Activated T-helper 2 cell treated with anti-CD3 and anti-CD28 coated beads, Interferon-gamma antibody, Interleukin-2, Interleukin-4, amounts not matched to agents 10 μg/mL and 5 μg/mL and 100 μg/mL, durations not matched to agents 14 hours and 24 hours and 36 hours (primary cell): ENCODE measurements around the gene RPS6KC1. TPM values are rescaled to one million over a fixed set of nuclear protein-coding genes. Genes with fewer than 3 reads are reported as not detected.
"Not testable (repeated sequence)": the region's sequence is repeated elsewhere in the genome, so short reads cannot be mapped to it uniquely, and the experiment has no call there.

Experiments used
- DNase-seq: peaks from one replicate; pipeline ENCODE4 v3.0.0; 2021; ENCODE audit warnings: low spot score
- H3K27ac Mint-ChIP-seq: one replicate; pipeline ENCODE4 v1.8.0; 2021; ENCODE audit warnings: mixed read lengths
- H3K27me3 Mint-ChIP-seq: one replicate; pipeline ENCODE4 v1.8.0; 2021; ENCODE audit warnings: low read depth, mixed read lengths
- H3K36me3 Mint-ChIP-seq: one replicate; pipeline ENCODE4 v1.8.0; 2021; ENCODE audit warnings: low read depth, mixed read lengths
- H3K4me1 Mint-ChIP-seq: one replicate; pipeline ENCODE4 v1.8.0; 2021; ENCODE audit warnings: low read depth, mixed read lengths
- H3K4me3 Mint-ChIP-seq: one replicate; pipeline ENCODE4 v1.8.0; 2021; ENCODE audit warnings: low read depth, mild to moderate bottlenecking, moderate library complexity, mixed read lengths
- H3K9me3 Mint-ChIP-seq: one replicate; pipeline ENCODE4 v1.8.0; 2021; ENCODE audit warnings: mixed read lengths
- intact Hi-C: fragments of 100-400 bp; cut with micrococcal nuclease; formaldehyde crosslinking; loops from one replicate; pipeline ENCODE4 v1.15.1; 2023
- total RNA-seq: library from RNA; stranded (reverse); gene quantifications from 2 replicates; pipeline ENCODE4 v1.2.3, GENCODE V29; 2022

RPS6KC1 gene
- total RNA-seq, 1 donor from 2014 or later, result 7.2 TPM

DNA sequence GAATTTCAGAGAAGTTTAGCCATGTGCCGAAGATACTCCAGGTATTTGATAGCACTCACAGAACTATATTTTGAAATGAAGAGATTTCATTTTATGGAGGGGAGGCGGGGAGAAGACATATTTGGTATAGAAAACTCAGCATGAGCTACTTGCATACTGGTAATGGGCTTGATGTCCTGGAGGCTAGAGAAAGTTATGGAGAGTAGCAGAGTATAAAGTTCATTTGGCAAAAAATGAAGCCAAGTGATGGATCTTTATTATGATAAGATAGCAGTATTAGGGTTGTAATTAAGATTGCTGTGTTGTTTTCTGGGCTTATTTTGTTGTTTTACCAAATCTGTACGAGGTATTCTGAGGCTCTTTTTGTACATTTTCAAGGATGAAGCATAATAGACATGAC lies 72.0 kb downstream of the RPS6KC1 start:
- intact Hi-C loops, result loop anchor here (10.0 kb wide), 1 partner anchor 122 kb away; no protein-coding TSS in a partner anchor
- H3K27me3 Mint-ChIP-seq, result no peaks in the 10 kb centered on the region
- H3K4me3 Mint-ChIP-seq, result no peak overlapping the region
- no peak overlapping the region for H3K27ac Mint-ChIP-seq
- H3K9me3 Mint-ChIP-seq, result no peaks in the 10 kb centered on the region
- H3K36me3 Mint-ChIP-seq, result no peaks in the 10 kb centered on the region
- H3K4me1 Mint-ChIP-seq, result peaks cover 7% of the 10 kb centered on the region
- DNase-seq, result no peak

DNA sequence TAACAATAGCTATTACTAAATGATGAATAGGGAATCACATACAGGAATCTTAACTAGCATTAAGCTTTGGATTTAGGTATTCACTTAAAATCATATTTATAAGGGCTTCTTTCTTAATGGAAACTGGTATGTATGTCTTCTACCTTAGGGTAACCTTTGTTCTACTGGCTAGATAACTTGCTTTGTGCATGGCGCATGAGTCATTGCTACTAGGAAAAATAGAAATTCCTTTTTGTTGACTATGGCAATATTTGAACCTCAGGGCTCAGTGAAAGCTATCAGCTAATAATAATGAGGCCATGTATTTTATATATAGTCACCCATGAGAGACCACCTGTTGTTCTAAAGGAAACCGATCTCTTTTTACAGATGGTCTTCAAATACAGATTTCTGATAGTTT lies 72.5 kb downstream of the RPS6KC1 start:
- DNase-seq, result no peak
- intact Hi-C loops, result loop anchor here (10.0 kb wide), 1 partner anchor 121 kb away; no protein-coding TSS in a partner anchor
- Mint-ChIP-seq H3K9me3 (no peaks in the 10 kb centered on the region), H3K4me1 (peaks cover 7% of the 10 kb centered on the region), H3K27me3 (no peaks in the 10 kb centered on the region), H3K27ac (no peak overlapping the region), H3K4me3 (no peak overlapping the region), H3K36me3 (no peaks in the 10 kb centered on the region)

DNA sequence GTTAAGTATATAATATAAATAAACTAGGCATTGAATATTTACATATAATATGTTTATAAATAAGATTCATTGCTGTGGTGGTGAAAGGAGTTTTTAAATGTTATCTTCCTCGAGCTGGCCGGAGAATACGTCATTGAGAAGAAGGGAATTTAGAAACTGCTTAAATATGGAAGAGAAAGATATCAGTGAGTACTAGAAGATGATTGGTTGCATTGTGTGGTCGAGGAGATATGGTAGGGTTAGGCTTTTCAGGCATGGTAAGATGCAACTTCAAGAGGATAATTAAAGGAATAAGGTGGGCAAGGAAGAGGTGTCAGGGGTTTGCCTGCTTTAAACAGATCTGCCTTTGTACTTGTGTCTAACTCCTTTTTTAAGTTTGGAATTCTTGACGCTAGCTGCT lies 73.5 kb downstream of the RPS6KC1 start:
- no peak for DNase-seq
- Mint-ChIP-seq H3K27ac (no peak overlapping the region), H3K4me1 (peaks cover 7% of the 10 kb centered on the region), H3K36me3 (no peaks in the 10 kb centered on the region), H3K27me3 (no peaks in the 10 kb centered on the region), H3K9me3 (no peaks in the 10 kb centered on the region), H3K4me3 (no peak overlapping the region)
- intact Hi-C loops, result loop anchor here (10.0 kb wide), 1 partner anchor 120 kb away; no protein-coding TSS in a partner anchor

DNA sequence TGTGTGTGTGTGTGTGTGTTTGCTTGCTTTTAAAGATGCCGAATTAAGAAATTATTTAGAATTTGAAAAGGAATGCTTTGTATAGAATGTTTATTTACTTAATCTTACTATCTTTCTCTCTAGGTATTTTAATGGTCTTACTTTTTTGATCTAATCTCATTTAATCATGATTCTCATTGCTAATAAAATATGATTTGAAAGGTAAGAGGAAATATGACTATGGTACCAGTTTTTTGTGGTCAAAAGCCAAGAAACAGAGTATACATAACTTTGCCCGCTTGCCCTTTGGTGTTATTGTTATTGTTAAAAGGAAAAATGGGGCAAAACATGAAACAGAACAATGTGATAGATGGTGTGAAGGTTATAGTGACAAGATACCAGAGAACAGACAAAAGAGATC lies 74.6 kb downstream of the RPS6KC1 start:
- no peaks in the 10 kb centered on the region for H3K36me3 Mint-ChIP-seq
- DNase-seq, result no peak
- H3K4me1 Mint-ChIP-seq, result peaks cover 3% of the 10 kb centered on the region
- H3K9me3 Mint-ChIP-seq, result no peaks in the 10 kb centered on the region
- H3K27ac Mint-ChIP-seq, result no peak overlapping the region
- no peaks in the 10 kb centered on the region for H3K27me3 Mint-ChIP-seq
- H3K4me3 Mint-ChIP-seq, result no peak overlapping the region
- intact Hi-C loops, result loop anchor here (10.0 kb wide), 1 partner anchor 119 kb away; no protein-coding TSS in a partner anchor

DNA sequence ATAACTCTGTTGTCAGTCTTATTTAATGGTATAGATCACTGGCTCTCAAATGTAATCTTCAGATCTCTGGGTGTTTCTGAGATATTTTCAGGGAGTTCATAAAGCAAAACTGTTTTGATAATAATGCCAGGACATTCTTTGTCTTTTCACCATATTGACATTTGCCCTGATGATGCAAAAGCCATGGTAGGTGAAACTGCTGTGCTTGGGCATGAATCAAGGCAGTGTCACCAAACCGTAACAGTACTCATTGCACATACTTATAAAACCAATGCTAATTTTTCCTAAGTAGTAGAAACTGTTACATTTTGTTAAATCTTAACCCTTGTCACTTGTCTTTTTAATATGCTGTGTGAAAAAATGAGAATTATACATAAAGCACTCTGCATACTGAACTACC lies 76.0 kb downstream of the RPS6KC1 start:
- no peak overlapping the region for H3K4me3 Mint-ChIP-seq
- peaks cover 3% of the 10 kb centered on the region for H3K4me1 Mint-ChIP-seq
- DNase-seq, result no peak
- H3K36me3 Mint-ChIP-seq, result no peaks in the 10 kb centered on the region
- no peak overlapping the region for H3K27ac Mint-ChIP-seq
- no peaks in the 10 kb centered on the region for H3K27me3 Mint-ChIP-seq
- H3K9me3 Mint-ChIP-seq, result no peaks in the 10 kb centered on the region
- intact Hi-C loops, result loop anchor here (10.0 kb wide), 1 partner anchor 118 kb away; no protein-coding TSS in a partner anchor

DNA sequence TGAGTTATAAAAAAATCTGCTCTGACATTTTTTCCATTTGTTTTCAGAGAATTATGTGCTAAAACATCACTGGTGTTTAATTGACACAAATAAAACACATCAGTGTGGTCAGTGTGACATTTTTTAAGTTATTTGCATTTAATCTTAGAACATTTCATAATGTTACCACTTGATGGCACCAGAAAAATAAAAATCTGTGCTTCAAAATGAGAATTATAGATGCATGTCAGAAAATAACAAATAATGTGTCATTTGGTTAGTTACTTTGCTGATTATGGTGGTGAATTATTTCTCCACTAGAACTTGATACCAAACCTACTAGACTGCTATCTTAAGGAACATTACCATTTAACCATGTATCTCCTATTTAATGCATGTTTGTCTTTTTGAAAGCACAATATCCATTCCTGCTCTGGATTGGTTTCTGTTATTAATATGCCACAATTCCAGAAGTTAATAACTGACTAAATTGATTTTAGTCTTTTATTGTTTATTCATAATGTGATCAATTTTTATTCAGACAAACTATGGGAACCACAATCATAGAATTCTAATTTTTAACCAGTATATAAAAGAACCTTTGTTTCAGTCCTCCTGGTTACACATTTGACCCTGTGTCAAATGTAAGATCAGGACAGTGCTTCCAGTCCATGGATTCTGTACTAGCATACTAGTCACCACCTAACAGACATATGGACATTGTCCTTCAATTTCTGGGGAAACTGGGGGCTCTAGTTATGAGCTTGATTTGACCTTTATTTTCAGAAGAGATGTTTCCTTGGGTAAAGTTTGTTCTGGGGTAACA lies 81.0 kb downstream of the RPS6KC1 start:
- no peaks in the 10 kb centered on the region for H3K9me3 Mint-ChIP-seq
- H3K27ac Mint-ChIP-seq, result no peak overlapping the region
- intact Hi-C loops, result no loop called here
- peaks cover 2% of the 10 kb centered on the region for H3K4me1 Mint-ChIP-seq
- no peak for DNase-seq
- H3K36me3 Mint-ChIP-seq, result no peaks in the 10 kb centered on the region
- H3K27me3 Mint-ChIP-seq, result no peaks in the 10 kb centered on the region
- no peak overlapping the region for H3K4me3 Mint-ChIP-seq

DNA sequence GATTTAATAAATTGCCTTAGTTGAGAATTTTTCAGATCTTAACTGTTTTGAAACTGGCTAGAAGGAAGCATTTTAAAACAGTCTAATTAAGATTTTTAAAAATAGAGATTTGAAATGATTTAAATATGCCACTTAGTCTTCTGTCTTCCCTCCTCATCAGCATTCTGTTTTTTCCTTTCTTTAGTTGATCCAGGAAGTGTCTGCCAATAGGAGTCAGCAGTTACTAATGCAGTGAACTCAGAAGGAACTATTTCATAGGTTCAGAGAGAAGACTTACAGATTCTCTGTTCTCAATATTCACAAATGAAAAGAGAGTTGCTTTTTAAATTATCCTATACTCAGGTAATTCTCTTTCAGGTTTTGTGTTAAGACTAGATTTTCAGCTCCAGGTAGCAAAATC lies 84.5 kb downstream of the RPS6KC1 start:
- Mint-ChIP-seq H3K36me3 (peaks cover 13% of the 10 kb centered on the region), H3K4me3 (no peak overlapping the region), H3K27me3 (no peaks in the 10 kb centered on the region), H3K27ac (no peak overlapping the region), H3K9me3 (peaks cover 4% of the 10 kb centered on the region), H3K4me1 (no peaks in the 10 kb centered on the region)
- DNase-seq, result no peak
- intact Hi-C loops, result no loop called here

DNA sequence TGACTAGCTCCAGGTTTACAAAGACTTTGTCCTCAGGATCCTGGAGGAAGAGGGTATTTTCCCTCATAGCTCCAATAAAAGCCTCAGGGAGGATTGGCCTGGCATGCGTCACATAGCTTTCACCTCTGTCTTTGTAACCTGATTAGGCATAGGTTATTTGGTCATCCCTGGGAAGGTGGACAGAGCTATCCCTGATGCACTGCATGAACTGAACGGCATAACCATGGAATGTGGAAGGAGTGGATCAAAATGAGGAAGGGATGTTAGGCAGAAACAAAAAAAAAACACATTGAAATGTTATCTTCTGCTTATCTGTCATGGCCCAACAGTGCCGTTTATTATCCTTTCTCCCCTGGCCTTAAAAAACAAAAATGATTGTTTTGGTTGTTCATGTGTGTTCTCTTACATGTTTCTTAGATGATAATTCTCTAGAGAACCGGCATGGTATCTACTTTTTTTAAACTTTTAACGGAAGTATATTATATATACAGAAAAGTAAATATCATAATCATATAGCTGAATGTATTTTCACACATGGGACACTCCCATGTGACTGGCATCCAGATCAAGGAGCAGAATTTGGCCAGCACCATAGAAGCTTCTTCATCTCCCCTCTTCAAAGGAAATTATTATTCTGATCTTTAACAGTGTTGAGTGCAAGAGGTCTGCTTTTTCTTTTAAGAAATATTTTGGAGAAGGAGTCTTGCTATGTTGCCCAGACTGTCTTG lies 85.3 kb downstream of the RPS6KC1 start:
- Mint-ChIP-seq H3K4me3 (no peak overlapping the region), H3K4me1 (no peaks in the 10 kb centered on the region), H3K27ac (no peak overlapping the region), H3K36me3 (peaks cover 13% of the 10 kb centered on the region), H3K27me3 (no peaks in the 10 kb centered on the region), H3K9me3 (peaks cover 4% of the 10 kb centered on the region)
- intact Hi-C loops, result no loop called here
- DNase-seq, result no peak

DNA sequence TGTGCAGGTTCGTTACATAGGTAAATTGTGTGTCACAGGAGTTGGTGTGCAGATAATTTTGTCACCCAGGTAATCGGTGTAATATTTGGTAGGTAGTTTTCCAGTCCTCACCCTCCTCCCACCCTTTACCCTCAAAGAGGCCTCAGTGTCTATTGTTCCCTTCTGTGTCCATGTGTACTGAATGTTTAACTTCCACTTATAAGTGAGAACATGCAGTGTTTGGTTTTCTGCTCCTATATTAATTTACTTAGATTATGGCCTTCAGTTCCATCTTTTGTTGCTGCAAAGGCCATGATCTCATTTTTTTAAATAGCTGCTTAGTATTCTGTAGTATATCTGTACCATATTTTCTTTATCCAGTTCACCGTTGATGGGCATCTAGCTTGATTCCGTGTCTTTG lies 87.3 kb downstream of the RPS6KC1 start:
- Mint-ChIP-seq H3K36me3 (peaks cover 13% of the 10 kb centered on the region), H3K4me1 (no peaks in the 10 kb centered on the region), H3K4me3 (no peak overlapping the region), H3K27me3 (no peaks in the 10 kb centered on the region), H3K27ac (no peak overlapping the region), H3K9me3 (peaks cover 4% of the 10 kb centered on the region)
- DNase-seq, result no peak
- intact Hi-C loops, result no loop called here

DNA sequence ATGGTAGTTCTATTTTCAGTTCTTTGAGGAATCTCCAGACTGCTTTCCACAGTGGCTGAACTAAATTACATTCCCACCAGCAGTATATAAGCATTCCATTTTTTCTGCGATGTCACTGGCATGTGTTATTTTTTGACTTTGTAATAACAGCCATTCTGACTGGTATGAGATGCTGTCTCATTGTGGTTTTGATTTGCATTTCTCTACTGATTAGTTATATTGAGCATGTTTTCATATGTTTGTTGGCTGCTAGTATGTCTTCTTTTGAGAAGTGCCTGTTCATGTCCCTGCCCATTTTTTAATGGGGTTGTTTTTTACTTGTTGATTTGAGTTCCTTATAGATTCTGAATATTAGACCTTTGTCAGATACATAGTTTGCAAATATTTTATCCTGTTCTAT lies 87.9 kb downstream of the RPS6KC1 start:
- Mint-ChIP-seq H3K4me3 (no peak overlapping the region), H3K27ac (no peak overlapping the region), H3K27me3 (no peaks in the 10 kb centered on the region), H3K36me3 (peaks cover 13% of the 10 kb centered on the region), H3K4me1 (no peaks in the 10 kb centered on the region), H3K9me3 (peaks cover 4% of the 10 kb centered on the region)
- intact Hi-C loops, result no loop called here
- no peak for DNase-seq

DNA sequence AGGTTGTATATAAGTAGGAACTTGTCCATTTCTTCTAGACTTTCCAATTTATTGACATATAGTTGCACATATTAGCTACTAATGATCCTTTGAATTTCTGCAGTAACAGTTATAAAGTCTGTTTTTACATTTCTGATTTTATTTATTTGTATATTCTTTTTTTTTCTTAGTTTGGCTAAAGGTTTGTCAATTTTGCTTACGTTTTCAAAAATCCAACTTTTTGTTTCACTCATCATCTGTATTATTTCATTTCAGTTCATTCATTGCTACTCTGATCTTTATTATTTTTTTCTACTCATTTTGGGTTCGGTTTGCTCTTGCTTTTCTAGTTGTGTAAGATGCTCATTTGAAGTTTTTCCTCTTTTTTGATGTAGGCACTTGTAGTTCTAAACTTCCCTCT lies 97.9 kb downstream of the RPS6KC1 start:
- no peak for DNase-seq
- peaks cover 4% of the 10 kb centered on the region for H3K36me3 Mint-ChIP-seq
- no peaks in the 10 kb centered on the region for H3K4me1 Mint-ChIP-seq
- H3K4me3 Mint-ChIP-seq, result no peak overlapping the region
- intact Hi-C loops, result no loop called here
- no peaks in the 10 kb centered on the region for H3K27me3 Mint-ChIP-seq
- H3K9me3 Mint-ChIP-seq, result peaks cover 6% of the 10 kb centered on the region
- no peak overlapping the region for H3K27ac Mint-ChIP-seq

DNA sequence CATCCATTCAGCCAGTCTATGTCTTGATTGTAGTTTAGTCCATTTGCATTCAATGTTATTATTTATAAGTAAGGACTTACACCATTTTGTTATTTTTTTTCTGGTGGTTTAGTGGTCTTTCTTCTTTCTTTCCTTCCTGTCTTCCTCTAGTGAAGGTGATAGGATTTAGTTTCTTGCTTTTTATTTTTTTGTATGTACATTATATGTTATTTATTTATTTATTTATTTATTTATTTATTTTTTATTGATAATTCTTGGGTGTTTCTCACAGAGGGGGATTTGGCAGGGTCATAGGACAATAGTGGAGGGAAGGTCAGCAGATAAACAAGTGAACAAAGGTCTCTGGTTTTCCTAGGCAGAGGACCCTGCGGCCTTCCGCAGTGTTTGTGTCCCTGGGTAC lies 99.0 kb downstream of the RPS6KC1 start:
- H3K27me3 Mint-ChIP-seq, intact Hi-C loops, H3K27ac Mint-ChIP-seq, H3K9me3 Mint-ChIP-seq, H3K36me3 Mint-ChIP-seq, H3K4me3 Mint-ChIP-seq, H3K4me1 Mint-ChIP-seq, DNase-seq: not testable (repeated sequence)

DNA sequence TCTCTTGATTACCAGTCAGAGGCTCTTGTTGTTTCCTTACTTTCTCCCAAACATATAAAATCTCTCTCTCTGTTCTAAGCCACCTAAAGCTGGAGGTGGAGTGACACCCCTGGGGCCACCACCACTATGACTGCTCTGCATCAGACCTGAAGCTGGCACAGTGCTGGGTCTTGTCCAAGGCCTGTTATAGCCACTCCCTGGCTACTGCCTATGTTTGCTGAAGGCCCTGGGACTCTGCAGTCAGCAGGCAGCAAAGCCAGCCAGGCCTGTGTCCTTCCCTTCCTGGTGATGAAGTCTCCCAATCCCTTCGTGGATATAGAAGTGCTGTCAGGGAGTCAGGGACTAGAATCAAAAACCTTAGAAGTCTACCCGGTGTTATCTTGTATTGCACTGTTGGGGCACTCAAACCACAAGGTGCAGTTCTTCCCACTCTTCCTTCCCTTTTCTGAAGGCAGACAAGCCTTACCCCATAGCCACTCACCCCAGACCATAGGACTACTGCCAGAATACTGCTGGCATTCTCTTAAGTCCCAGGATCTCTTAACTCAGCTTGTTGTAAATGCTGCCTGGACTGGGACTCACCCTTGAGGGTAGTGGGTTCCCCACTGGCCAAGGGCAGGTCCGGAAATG lies 103.1 kb downstream of the RPS6KC1 start:
- intact Hi-C loops, result no loop called here
- H3K4me3 Mint-ChIP-seq, result no peak overlapping the region
- H3K27ac Mint-ChIP-seq, result no peak overlapping the region
- peaks cover 7% of the 10 kb centered on the region for H3K36me3 Mint-ChIP-seq
- H3K27me3 Mint-ChIP-seq, result no peaks in the 10 kb centered on the region
- no peaks in the 10 kb centered on the region for H3K4me1 Mint-ChIP-seq
- DNase-seq, result no peak
- peaks cover 3% of the 10 kb centered on the region for H3K9me3 Mint-ChIP-seq
